ENCODE data around the gene CUL5. TPM values are rescaled to one million over a fixed set of nuclear protein-coding genes. Genes with fewer than 3 reads are reported as not detected.
"Not testable (repeated sequence)": the region's sequence is repeated elsewhere in the genome, so short reads cannot be mapped to it uniquely, and the experiment has no call there.

The CUL5 gene
- total RNA-seq, 1 donor from 2014 or later: 35.8 TPM

GRCh38 chr11:108122166-108122628 is 113.5 kb downstream of the CUL5 start:
- Mint-ChIP-seq H3K36me3 (ENCODE audit: unreplicated experiment) (peaks cover 6% of the 10 kb centered on the region), H3K27ac (ENCODE audit: unreplicated experiment) (peak overlapping the region; percentile 93), H3K27me3 (ENCODE audit: unreplicated experiment) (no peaks in the 10 kb centered on the region), H3K9me3 (ENCODE audit: unreplicated experiment) (no peaks in the 10 kb centered on the region), H3K4me3 (ENCODE audit: unreplicated experiment) (peak overlapping the region; percentile 88), H3K4me1 (ENCODE audit: unreplicated experiment) (peaks cover 39% of the 10 kb centered on the region)
- DNase-seq (ENCODE audit: extremely low spot score, unreplicated experiment): no peak
- no peak for TF ChIP-seq CTCF (IDR thresholded peaks at IDR 0.05)

GRCh38 chr11:108125096-108125495 is 116.4 kb downstream of the CUL5 start:
- Mint-ChIP-seq H3K27ac (ENCODE audit: unreplicated experiment) (no peak overlapping the region), H3K36me3 (ENCODE audit: unreplicated experiment) (peaks cover 15% of the 10 kb centered on the region), H3K9me3 (ENCODE audit: unreplicated experiment) (no peaks in the 10 kb centered on the region), H3K4me3 (ENCODE audit: unreplicated experiment) (no peak overlapping the region), H3K4me1 (ENCODE audit: unreplicated experiment) (peaks cover 39% of the 10 kb centered on the region), H3K27me3 (ENCODE audit: unreplicated experiment) (no peaks in the 10 kb centered on the region)
- no peak for DNase-seq (ENCODE audit: extremely low spot score, unreplicated experiment)
- TF ChIP-seq CTCF (IDR thresholded peaks at IDR 0.05): no peak

- Mint-ChIP-seq H3K9me3 (ENCODE audit: unreplicated experiment) (no peaks in the 10 kb centered on the region), H3K36me3 (ENCODE audit: unreplicated experiment) (peaks cover 22% of the 10 kb centered on the region), H3K4me3 (ENCODE audit: unreplicated experiment) (no peak overlapping the region), H3K4me1 (ENCODE audit: unreplicated experiment) (peaks cover 15% of the 10 kb centered on the region), H3K27ac (ENCODE audit: unreplicated experiment) (no peak overlapping the region), H3K27me3 (ENCODE audit: unreplicated experiment) (no peaks in the 10 kb centered on the region)
- DNase-seq (ENCODE audit: extremely low spot score, unreplicated experiment): no peak
- TF ChIP-seq CTCF (IDR thresholded peaks at IDR 0.05): no peak
Observed at GRCh38 chr11:108128772-108129171, 120.1 kb downstream of the CUL5 start.

- no peaks in the 10 kb centered on the region for H3K9me3 Mint-ChIP-seq (ENCODE audit: unreplicated experiment)
- peaks cover 2% of the 10 kb centered on the region for H3K4me1 Mint-ChIP-seq (ENCODE audit: unreplicated experiment)
- no peak overlapping the region for H3K4me3 Mint-ChIP-seq (ENCODE audit: unreplicated experiment)
- DNase-seq (ENCODE audit: extremely low spot score, unreplicated experiment): no peak
- no peak for TF ChIP-seq CTCF (IDR thresholded peaks at IDR 0.05)
- peaks cover 24% of the 10 kb centered on the region for H3K36me3 Mint-ChIP-seq (ENCODE audit: unreplicated experiment)
- H3K27me3 Mint-ChIP-seq (ENCODE audit: unreplicated experiment): no peaks in the 10 kb centered on the region
- H3K27ac Mint-ChIP-seq (ENCODE audit: unreplicated experiment): peak overlapping the region; percentile 62
Observed at GRCh38 chr11:108131993-108132392, 123.3 kb downstream of the CUL5 start.

- not testable (repeated sequence) for H3K27ac Mint-ChIP-seq (ENCODE audit: unreplicated experiment); H3K27me3 Mint-ChIP-seq (ENCODE audit: unreplicated experiment); H3K4me1 Mint-ChIP-seq (ENCODE audit: unreplicated experiment); DNase-seq (ENCODE audit: extremely low spot score, unreplicated experiment); H3K9me3 Mint-ChIP-seq (ENCODE audit: unreplicated experiment); H3K4me3 Mint-ChIP-seq (ENCODE audit: unreplicated experiment)
- H3K36me3 Mint-ChIP-seq (ENCODE audit: unreplicated experiment): peaks cover 24% of the 10 kb centered on the region
Observed at GRCh38 chr11:108132993-108133538, 124.4 kb downstream of the CUL5 start.
